Endodermal cell (in vitro differentiated cells): ENCODE results near the gene LCN1. TPM values are rescaled to one million over a fixed set of nuclear protein-coding genes. Genes with fewer than 3 reads are reported as not detected.

ENCODE experiments used
- DNase-seq: peaks from one replicate; pipeline ENCODE4 v3.0.0-alpha.2; 2017
- H3K27ac ChIP-seq: 2 replicates; pipeline ENCODE4 v1.5.1; 2013; ENCODE audit warnings: mild to moderate bottlenecking, low read depth, low read length, moderate library complexity
- H3K27me3 ChIP-seq: 2 replicates; pipeline ENCODE4 v1.6.1; 2013; ENCODE audit warnings: mild to moderate bottlenecking, low read length, moderate library complexity; ENCODE audit not compliant: insufficient read depth, control insufficient read depth, poor library complexity, severe bottlenecking
- H3K36me3 ChIP-seq: 2 replicates; pipeline ENCODE4 v1.7.0; 2013; ENCODE audit warnings: mild to moderate bottlenecking, low read length, moderate library complexity; ENCODE audit not compliant: control insufficient read depth, insufficient read depth
- H3K4me1 ChIP-seq: one replicate; pipeline ENCODE4 v1.7.0; 2013; ENCODE audit warnings: low read length; ENCODE audit not compliant: control insufficient read depth, insufficient read depth
- H3K4me3 ChIP-seq: 2 replicates; pipeline ENCODE4 v1.5.1; 2013; ENCODE audit warnings: mild to moderate bottlenecking, low read length, moderate library complexity
- H3K9ac ChIP-seq: 2 replicates; pipeline ENCODE4 v1.6.1; 2013; ENCODE audit warnings: mild to moderate bottlenecking, low read length, moderate library complexity; ENCODE audit not compliant: poor library complexity, severe bottlenecking; ENCODE audit errors: extremely low read depth
- H3K9me3 ChIP-seq: 2 replicates; pipeline ENCODE4 v1.6.1; 2013; ENCODE audit warnings: mild to moderate bottlenecking, low read length, moderate library complexity; ENCODE audit not compliant: control insufficient read depth
- H3K27ac Mint-ChIP-seq: 2 replicates; pipeline ENCODE4 v1.8.0; 2020; ENCODE audit warnings: mixed read lengths
- H3K27me3 Mint-ChIP-seq: 2 replicates; pipeline ENCODE4 v1.8.0; 2021; ENCODE audit warnings: mild to moderate bottlenecking, mixed read lengths; ENCODE audit not compliant: insufficient read depth
- H3K36me3 Mint-ChIP-seq: 2 replicates; pipeline ENCODE4 v1.8.0; 2020; ENCODE audit warnings: low read depth, mixed read lengths
- H3K4me1 Mint-ChIP-seq: 2 replicates; pipeline ENCODE4 v1.8.0; 2020; ENCODE audit warnings: mixed read lengths
- H3K4me3 Mint-ChIP-seq: 2 replicates; pipeline ENCODE4 v1.8.0; 2020; ENCODE audit warnings: mild to moderate bottlenecking, moderate library complexity, mixed read lengths
- H3K9me3 Mint-ChIP-seq: 2 replicates; pipeline ENCODE4 v1.8.0; 2020; ENCODE audit warnings: mild to moderate bottlenecking, mixed read lengths
- WGBS, 2 experiments: methylation state at CpG; one replicate each; pipeline versions ENCODE4 v1.1.5 to v1.1.7; 2013; ENCODE audit warnings: missing lambda C conversion rate in 2 of 2, mixed read lengths in 1 of 2; ENCODE audit not compliant: insufficient coverage in 1 of 2, insufficient read length in 1 of 2; 5-methylcytosine and 5-hydroxymethylcytosine counted together
- total RNA-seq, 2 donors: library from RNA; stranded (reverse); fragmentation: NEBNext Ultra II Directional in 1 of 2; extraction: Animal tissue kit (Norgen Biotek cat#: 25700) in 1 of 2; gene quantifications; 2 replicates in 1 of 2; 3 replicates in 1 of 2; pipeline ENCODE4 v1.2.1, GENCODE V29; 2021
- TF ChIP-seq, protein P1 (sequence below): fragments of 200-600 bp; sonication (generic); conservative IDR thresholded peaks from 2 replicates; pipeline ENCODE4 v1.5.0; 2021; ENCODE audit warnings: antibody characterized with exemption, mild to moderate bottlenecking

LCN1 gene
- total RNA-seq, 2 donors from 2014 or later, result not detected

DNA sequence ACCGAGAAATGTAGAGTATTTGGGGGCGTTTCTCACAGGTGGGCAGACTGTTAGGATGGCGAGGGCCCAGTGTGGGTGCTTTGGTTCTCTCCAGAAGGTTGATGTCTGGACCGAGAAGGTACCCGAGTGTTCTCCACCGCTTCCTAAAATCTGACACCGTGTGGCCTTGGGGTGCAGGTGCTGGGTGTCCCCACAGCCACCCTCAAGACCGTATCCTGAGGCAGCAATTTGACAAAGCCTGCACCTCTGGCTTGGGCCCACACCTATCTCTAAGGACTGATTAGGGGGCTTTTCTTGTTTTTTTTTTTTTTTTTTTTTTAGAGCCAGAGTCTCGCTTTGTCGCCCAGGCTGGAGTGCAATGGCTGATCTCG is 40.3 kb upstream of the LCN1 start:
- H3K4me3 ChIP-seq, result peak overlapping the region; percentile 88
- no peaks in the 10 kb centered on the region for H3K9me3 ChIP-seq
- no peaks in the 10 kb centered on the region for H3K27me3 ChIP-seq
- TF ChIP-seq, protein P1, sequence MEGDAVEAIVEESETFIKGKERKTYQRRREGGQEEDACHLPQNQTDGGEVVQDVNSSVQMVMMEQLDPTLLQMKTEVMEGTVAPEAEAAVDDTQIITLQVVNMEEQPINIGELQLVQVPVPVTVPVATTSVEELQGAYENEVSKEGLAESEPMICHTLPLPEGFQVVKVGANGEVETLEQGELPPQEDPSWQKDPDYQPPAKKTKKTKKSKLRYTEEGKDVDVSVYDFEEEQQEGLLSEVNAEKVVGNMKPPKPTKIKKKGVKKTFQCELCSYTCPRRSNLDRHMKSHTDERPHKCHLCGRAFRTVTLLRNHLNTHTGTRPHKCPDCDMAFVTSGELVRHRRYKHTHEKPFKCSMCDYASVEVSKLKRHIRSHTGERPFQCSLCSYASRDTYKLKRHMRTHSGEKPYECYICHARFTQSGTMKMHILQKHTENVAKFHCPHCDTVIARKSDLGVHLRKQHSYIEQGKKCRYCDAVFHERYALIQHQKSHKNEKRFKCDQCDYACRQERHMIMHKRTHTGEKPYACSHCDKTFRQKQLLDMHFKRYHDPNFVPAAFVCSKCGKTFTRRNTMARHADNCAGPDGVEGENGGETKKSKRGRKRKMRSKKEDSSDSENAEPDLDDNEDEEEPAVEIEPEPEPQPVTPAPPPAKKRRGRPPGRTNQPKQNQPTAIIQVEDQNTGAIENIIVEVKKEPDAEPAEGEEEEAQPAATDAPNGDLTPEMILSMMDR, result no peak
- peak overlapping the region; percentile 69 for H3K9ac ChIP-seq
- WGBS, 2 experiments, result 49 to 73% methylated on average over 5 to 11 of the region's 11 CpGs
- H3K4me1 Mint-ChIP-seq, result no peaks in the 10 kb centered on the region
- H3K4me1 ChIP-seq, result no peaks in the 10 kb centered on the region
- H3K27me3 Mint-ChIP-seq, result no peaks in the 10 kb centered on the region
- peaks cover 16% of the 10 kb centered on the region for H3K36me3 ChIP-seq
- DNase-seq, result no peak
- H3K27ac ChIP-seq, result no peak overlapping the region
- H3K36me3 Mint-ChIP-seq, result peaks cover 31% of the 10 kb centered on the region
- H3K27ac Mint-ChIP-seq, result no peak overlapping the region
- H3K4me3 Mint-ChIP-seq, result peak overlapping the region; percentile 67
- H3K9me3 Mint-ChIP-seq, result no peaks in the 10 kb centered on the region

DNA sequence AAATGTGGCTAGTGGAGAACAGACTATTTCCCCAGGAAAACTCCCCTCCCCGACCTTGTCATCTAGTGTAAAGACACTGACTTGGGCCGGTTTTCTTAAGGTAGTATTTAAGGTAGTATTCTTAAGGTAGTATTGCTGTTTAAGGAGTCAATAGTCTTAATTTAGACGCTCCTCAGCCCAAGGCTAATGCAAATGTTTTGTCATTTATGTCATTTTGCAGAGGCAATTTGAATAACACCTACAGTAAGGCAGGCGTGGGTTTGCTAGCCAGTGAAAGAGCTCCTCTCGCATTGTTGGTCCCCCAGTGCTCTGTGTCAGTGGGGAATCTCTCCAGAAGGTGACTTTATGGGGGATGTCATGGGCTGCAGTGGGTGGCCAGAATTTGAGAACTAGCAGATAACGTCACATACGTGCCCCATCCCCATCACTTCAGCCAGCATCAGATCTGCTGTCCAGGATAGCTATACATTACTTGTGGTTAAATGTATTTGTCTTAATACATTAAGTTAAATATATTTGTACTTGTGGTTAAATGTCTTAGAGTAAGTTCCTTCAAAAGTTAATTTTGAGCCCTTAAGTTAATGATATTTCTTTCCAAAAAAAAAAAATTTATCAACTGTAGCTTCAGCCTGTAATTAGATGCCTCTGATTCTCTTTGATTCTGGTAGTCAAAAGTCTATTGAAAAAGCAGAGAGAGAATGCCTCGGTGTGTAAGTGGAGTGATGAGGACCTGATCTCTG is 39.1 kb upstream of the LCN1 start:
- Mint-ChIP-seq H3K27ac (no peak overlapping the region), H3K4me1 (no peaks in the 10 kb centered on the region), H3K4me3 (peak overlapping the region; percentile 67), H3K27me3 (no peaks in the 10 kb centered on the region), H3K36me3 (peaks cover 36% of the 10 kb centered on the region), H3K9me3 (no peaks in the 10 kb centered on the region)
- Histone ChIP-seq H3K27ac (no peak overlapping the region), H3K4me1 (no peaks in the 10 kb centered on the region), H3K27me3 (no peaks in the 10 kb centered on the region), H3K4me3 (no peak overlapping the region), H3K9me3 (no peaks in the 10 kb centered on the region), H3K36me3 (peaks cover 16% of the 10 kb centered on the region), H3K9ac (no peak overlapping the region)
- 90 to 94% methylated on average over 4 to 8 of the region's 8 CpGs for WGBS, 2 experiments
- TF ChIP-seq, protein P1, result no peak
- no peak for DNase-seq

DNA sequence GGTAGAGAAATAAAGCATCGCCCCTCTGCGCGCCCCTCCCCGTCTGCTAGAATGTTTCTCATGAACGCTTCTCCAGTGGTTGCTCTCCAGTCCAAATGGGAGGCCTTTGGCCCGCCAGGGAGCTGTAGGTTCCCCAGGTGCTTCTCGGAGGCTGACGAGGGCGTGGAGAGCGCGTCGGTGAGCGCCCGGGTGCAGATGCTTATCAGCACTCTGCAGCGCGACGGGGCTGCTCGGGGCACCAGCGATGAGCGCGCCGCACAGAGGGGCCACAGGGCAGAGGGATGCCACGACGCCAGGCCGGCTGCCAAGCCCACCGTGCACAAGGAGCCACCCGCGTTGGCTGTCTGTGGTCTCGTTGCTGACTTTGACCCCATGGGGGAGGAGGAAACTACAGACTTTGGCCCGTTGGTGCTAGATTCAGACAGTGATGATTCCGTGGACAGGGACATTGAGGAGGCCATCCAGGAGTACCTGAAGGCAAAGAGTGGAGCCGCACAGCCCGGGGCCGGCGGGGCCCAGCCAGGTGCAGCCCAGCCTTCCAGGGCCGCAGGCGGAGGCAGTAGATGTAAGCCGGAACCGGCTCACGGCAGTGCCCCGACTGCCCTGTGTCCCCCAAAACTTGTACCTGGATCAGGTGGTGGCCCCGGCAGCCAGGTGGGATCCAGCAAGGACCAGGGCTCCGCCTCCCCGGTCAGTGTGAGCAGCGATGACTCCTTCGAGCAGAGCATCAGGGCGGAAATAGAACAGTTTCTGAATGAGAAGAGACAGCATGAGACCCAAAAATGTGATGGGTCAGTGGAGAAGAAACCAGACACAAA is 36.6 kb upstream of the LCN1 start:
- Mint-ChIP-seq H3K36me3 (peaks cover 52% of the 10 kb centered on the region), H3K27me3 (no peaks in the 10 kb centered on the region), H3K9me3 (no peaks in the 10 kb centered on the region), H3K27ac (no peak overlapping the region), H3K4me3 (no peak overlapping the region), H3K4me1 (no peaks in the 10 kb centered on the region)
- Histone ChIP-seq H3K36me3 (peaks cover 23% of the 10 kb centered on the region), H3K4me3 (no peak overlapping the region), H3K9ac (no peak overlapping the region), H3K27me3 (no peaks in the 10 kb centered on the region), H3K4me1 (no peaks in the 10 kb centered on the region), H3K9me3 (no peaks in the 10 kb centered on the region), H3K27ac (no peak overlapping the region)
- TF ChIP-seq, protein P1, result no peak
- WGBS, 2 experiments, result 97% methylated on average over 44 to 47 of the region's 47 CpGs
- DNase-seq, result no peak
